Stimulated activated CD8-positive, alpha-beta memory T cell treated with anti-CD3 and anti-CD28 coated beads, Interleukin-4, amount 100 ng/mL, for 4 hours (primary cell): ENCODE data around the gene ALOX5.

Experiments used
- DNase-seq, 2 donors: peaks; one replicate each; pipeline ENCODE4 v3.0.0-alpha.2; 2020; ENCODE audit warnings: low read depth in 2 of 2, low spot score in 1 of 2

ALOX5 gene

GRCh38 chr10:45422866-45423659, 49.0 kb downstream of the ALOX5 start:
- DNase-seq: no peak

GRCh38 chr10:45423976-45424499, 50.0 kb downstream of the ALOX5 start:
- DNase-seq: no peak

- DNase-seq: no peak
Measured at GRCh38 chr10:45424668-45425404, 50.8 kb downstream of the ALOX5 start.

- no peak for DNase-seq
Measured at GRCh38 chr10:45425621-45426563, 51.9 kb downstream of the ALOX5 start.

- no peak for DNase-seq
Measured at GRCh38 chr10:45427262-45427969, 53.4 kb downstream of the ALOX5 start.

- DNase-seq: no peak
Measured at GRCh38 chr10:45427970-45428366, 54.0 kb downstream of the ALOX5 start.

- no peak for DNase-seq
Measured at GRCh38 chr10:45428611-45429510, 54.8 kb downstream of the ALOX5 start.

GRCh38 chr10:45429790-45430189, 55.8 kb downstream of the ALOX5 start:
- no peak for DNase-seq

GRCh38 chr10:45432113-45432512, 58.1 kb downstream of the ALOX5 start:
- DNase-seq: no peak

GRCh38 chr10:45432700-45433472, 58.9 kb downstream of the ALOX5 start:
- no peak for DNase-seq

- no peak for DNase-seq
Measured at GRCh38 chr10:45433716-45434469, 59.9 kb downstream of the ALOX5 start.

GRCh38 chr10:45437587-45438465, 63.8 kb downstream of the ALOX5 start:
- DNase-seq: no peak

- no peak for DNase-seq
Measured at GRCh38 chr10:45438466-45439090, 64.6 kb downstream of the ALOX5 start.

- DNase-seq: no peak
Measured at GRCh38 chr10:45439365-45439764, 65.3 kb downstream of the ALOX5 start.

GRCh38 chr10:45439873-45440272, 65.9 kb downstream of the ALOX5 start:
- no peak for DNase-seq

GRCh38 chr10:45440511-45441062, 66.6 kb downstream of the ALOX5 start:
- DNase-seq: no peak
